DMS 273 (cell line): Measurements from ENCODE around the gene GPR12.
"Not testable (repeated sequence)": the region's sequence is repeated elsewhere in the genome, so short reads cannot be mapped to it uniquely, and the experiment has no call there.

Experiments used
- DNase-seq: peaks from one replicate; lab custom pipeline; 2025; ENCODE audit not compliant: unreplicated experiment; lab: John Stamatoyannopoulos, UW

The GPR12 gene

GRCh38 chr13:26749285-26749684, 11.3 kb downstream of the GPR12 start:
- no peak for DNase-seq

- DNase-seq, result no peak
These were observed 12.9 kb downstream of the GPR12 start for GRCh38 chr13:26747706-26748105.

DNA sequence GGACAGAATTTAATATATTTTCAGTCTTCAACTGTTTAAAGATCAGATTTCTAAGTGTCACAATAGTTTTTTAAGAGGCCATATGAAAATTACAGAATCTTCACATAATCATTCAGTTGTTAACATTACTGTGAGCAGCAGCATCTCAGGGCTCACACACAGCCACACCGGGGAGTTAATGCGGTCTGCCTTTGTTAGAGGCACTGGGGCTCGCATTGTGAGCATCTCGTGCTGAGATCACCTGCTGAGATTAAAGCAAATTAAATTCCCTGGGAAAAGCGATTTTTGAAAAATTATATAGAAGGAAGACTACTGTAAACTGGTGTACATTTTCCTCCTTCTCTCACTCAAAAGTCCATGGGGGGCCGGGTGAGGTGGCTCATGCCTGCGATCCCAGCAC, 16.6 kb downstream of the GPR12 start:
- DNase-seq, result no peak

GRCh38 chr13:26742691-26743358, 17.8 kb downstream of the GPR12 start:
- no peak for DNase-seq

- no peak for DNase-seq
These were observed 24.9 kb downstream of the GPR12 start for GRCh38 chr13:26735677-26736076.

DNA sequence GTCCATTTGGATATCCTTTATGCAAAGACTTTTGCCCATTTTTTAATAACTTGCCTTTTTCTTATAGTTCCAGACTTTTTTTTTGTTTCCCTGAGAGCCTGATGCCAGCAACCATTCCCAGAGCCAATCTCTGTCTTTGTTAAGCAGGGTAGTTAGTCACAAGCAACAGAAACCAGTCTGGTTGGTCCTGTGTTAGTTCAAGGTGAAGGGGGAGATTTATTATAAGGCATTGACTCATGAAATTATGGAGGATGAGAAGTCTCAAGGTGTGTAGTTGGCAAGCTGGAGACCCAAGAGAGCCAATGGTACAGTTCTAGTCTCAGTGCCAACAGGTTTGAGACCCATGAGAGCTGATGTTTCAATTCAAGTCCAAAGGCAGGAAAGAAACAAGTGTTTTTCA, 33.0 kb downstream of the GPR12 start:
- no peak for DNase-seq

GRCh38 chr13:26727122-26727521, 33.5 kb downstream of the GPR12 start:
- DNase-seq, result no peak

DNA sequence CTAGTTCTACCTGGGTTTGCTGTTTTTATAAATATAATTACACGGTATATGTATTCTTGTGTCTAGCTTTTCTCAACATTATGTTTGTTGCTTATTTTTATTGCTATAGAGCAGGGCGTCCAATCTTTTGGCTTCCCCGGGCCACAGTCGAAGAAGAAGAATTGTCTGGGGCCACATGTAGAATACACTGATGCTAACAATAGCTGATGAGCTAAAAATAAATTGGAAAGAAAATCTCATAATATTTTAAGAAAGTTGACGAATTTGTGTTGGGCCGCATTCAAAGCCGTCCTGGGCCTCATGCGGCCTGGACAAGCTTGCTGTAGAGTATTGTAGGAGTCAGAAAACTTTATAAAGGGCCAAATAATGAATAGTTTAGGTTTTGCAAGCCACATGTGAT, 33.9 kb downstream of the GPR12 start:
- DNase-seq, result no peak

DNA sequence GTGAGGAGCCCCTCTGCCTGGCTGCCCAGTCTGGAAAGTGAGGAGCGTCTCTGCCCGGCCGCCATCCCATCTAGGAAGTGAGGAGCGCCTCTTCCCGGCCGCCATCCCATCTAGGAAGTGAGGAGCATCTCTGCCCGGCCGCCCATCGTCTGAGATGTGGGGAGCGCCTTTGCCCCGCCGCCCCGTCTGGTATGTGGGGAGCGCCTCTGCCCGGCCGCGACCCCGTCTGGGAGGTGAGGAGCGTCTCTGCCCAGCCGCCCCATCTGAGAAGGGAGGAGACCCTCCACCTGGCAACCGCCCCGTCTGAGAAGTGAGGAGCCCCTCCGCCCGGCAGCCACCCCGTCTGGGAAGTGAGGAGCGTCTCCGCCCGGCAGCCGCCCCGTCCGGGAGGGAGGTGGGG, 37.0 kb downstream of the GPR12 start:
- not testable (repeated sequence) for DNase-seq

DNA sequence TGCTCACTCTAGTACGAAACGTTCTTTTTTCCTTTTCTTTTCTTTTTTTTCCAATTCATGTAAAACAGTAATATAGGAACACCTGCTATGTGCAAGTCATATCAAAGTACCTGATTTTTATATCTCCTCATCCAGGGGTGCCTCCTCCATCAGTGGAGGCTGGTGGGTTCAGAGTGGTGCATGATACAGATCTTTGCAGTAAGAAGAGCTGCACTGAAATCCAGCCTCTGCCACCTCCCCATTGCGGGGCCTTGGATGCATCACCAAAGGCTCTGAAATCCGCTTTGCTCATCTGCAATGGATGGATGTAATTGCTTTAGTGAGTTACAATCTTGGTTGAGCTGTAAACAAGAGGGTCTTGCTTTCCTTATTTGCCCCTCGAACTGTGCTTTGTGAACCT, 38.3 kb downstream of the GPR12 start:
- DNase-seq, result no peak

- no peak for DNase-seq
These were observed 39.1 kb downstream of the GPR12 start for GRCh38 chr13:26721251-26722121.

- DNase-seq, result peak; percentile 52
These were observed 41.1 kb downstream of the GPR12 start for GRCh38 chr13:26719356-26719945.

- no peak for DNase-seq
These were observed 41.7 kb downstream of the GPR12 start for GRCh38 chr13:26718872-26719271.

DNA sequence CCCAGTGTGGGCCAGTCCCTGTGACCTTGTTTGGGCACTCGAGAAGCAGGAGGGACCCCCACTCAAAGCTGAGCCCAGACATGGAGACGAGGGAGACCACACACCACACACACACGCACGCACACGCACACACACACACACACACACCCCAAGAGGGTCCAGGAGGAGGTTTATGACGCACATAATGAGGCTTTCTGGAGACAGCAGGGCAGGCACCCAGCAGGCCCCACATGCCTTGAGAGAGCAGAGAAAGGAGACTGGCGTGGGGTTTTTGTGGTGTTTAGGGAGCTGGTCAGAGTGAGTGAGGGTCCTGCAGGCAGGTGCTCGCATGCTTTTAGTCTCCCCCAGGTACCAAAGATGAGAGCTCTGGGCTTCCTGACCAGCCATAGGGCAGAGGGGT, 42.4 kb downstream of the GPR12 start:
- no peak for DNase-seq

GRCh38 chr13:26716984-26717383, 43.6 kb downstream of the GPR12 start:
- no peak for DNase-seq

DNA sequence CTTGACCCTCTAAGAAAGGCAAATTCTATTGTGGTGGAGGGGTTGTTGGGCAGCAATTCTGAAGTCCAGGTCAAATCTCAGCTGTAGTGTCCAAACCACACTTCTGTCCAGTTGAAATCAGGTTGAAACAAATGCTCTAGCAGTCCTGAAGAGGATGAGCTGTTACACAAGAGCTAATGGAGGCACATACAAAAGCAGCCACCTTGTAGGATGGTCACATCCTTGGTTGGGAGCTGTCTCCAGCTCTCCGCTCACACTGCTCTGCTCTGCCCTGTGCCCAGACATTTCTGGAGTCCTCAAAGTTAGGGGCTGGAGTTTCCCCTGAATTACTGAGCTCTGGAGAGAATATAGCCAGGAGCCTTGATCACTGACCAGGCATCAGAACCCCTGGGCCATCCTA, 47.2 kb downstream of the GPR12 start:
- DNase-seq, result no peak

DNA sequence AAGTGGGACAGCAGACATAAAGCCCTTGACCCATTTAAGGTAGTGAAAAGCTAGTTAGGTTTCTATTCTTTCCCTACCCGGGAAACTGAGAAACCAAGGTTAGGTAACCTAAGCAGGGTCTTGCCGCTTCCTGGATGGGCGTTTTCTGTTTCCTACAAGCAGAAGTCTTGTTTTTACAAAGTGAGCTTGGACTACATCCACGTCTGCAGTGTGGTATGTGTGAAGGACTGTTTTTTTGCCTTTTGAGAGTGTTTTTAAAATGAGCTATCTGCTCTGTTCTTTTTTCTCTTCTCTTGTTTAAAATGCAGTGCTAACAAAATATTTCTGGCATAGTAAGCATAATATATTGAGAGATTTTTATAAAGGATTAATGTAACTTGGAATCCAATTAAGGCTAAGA, 49.4 kb downstream of the GPR12 start:
- no peak for DNase-seq

DNA sequence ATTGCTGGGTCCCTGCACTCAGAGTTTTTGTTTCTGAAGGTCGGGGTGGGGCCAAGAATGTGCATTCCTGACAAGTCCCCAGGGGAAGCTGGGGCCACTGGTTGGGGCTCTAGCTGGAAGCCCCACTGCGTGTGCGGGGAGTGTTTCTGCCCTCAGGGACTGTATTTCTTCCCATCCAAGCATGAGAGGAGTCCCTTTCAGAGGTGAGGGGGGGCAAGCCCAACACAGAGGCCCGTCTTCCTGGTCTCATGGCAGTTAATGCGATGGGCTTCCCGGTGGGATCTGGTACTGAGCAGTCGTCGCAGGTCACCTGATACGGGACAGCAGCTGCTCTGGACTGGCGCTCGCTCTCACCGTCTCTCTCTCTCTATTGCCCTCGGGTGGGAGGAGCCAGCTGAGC, 50.4 kb downstream of the GPR12 start:
- no peak for DNase-seq

- no peak for DNase-seq
These were observed 51.1 kb downstream of the GPR12 start for GRCh38 chr13:26709461-26709860.

DNA sequence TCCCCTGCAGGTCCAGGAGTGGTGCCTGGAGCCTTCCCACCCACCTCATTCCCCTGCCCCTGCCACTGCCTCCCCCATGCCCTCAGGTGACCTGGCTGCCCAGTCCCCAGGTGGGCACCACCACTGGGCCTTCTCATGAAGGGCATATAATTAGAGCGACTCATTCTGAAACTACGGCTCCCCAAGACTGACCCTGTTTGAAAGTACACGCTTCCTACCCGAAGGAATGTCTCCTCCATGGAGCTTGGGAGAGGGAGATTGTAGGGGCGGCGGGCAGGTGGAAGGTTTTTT, 52.6 kb downstream of the GPR12 start:
- no peak for DNase-seq

- peak; percentile 77 for DNase-seq
These were observed 53.2 kb downstream of the GPR12 start for GRCh38 chr13:26707122-26708006.
